Right lobe of liver (tissue), 6 donors: Measurements from ENCODE around the gene CS. TPM values are rescaled to one million over a fixed set of nuclear protein-coding genes. Genes with fewer than 3 reads are reported as not detected.
"Not testable (repeated sequence)": the region's sequence is repeated elsewhere in the genome, so short reads cannot be mapped to it uniquely, and the experiment has no call there.

ENCODE experiments used
- ATAC-seq, 4 donors: fragments of 200-7000 bp; cut with Tn5 transposase; one replicate each; pipeline ENCODE4 v1.9.1; 2020; ENCODE audit warnings: mild to moderate bottlenecking in 4 of 4, moderate library complexity in 4 of 4
- DNase-seq, 3 donors: peaks; one replicate each; pipeline ENCODE4 v3.0.0-alpha.2; 2020
- H3K27ac ChIP-seq, 3 donors: fragments of 200-600 bp; one replicate each; pipeline ENCODE4 v1.8.0; 2022
- H3K27me3 ChIP-seq, 2 donors: fragments of 200-600 bp; one replicate each; pipeline ENCODE4 v1.8.0; 2022
- H3K36me3 ChIP-seq, 4 donors: fragments of 200-600 bp; sonication (generic) in 1 of 4; one replicate each; pipeline versions ENCODE4 v1.5.1 to v1.8.0; 2017 to 2022; ENCODE audit warnings: control low read depth in 1 of 4
- H3K4me1 ChIP-seq, 4 donors: fragments of 200-600 bp; sonication (generic) in 1 of 4; one replicate each; pipeline versions ENCODE4 v1.5.1 to v1.8.0; 2017 to 2022; ENCODE audit warnings: control low read depth in 1 of 4
- H3K4me3 ChIP-seq, 3 donors: fragments of 200-600 bp; one replicate each; pipeline ENCODE4 v1.8.0; 2022
- H3K9me3 ChIP-seq, 4 donors: fragments of 200-600 bp; sonication (generic) in 1 of 4; one replicate each; pipeline versions ENCODE4 v1.5.1 to v1.8.0; 2017 to 2022; ENCODE audit warnings: control low read depth in 1 of 4
- POLR2A ChIP-seq: fragments of 450-650 bp; IDR thresholded peaks from one replicate; pipeline ENCODE4 v1.6.1; 2017; ENCODE audit warnings: antibody characterized with exemption, mild to moderate bottlenecking
- WGBS: methylation state at CpG from one replicate; pipeline ENCODE4 v1.1.6; 2018; ENCODE audit warnings: low coverage, low lambda C conversion rate; ENCODE audit not compliant: insufficient coverage; ENCODE audit errors: missing lambda C conversion rate; 5-methylcytosine and 5-hydroxymethylcytosine counted together
- intact Hi-C, 2 donors: fragments of 100-400 bp; cut with DNase I; formaldehyde crosslinking; loops; one replicate each; pipeline versions ENCODE4 v1.11.2 to v1.14.1; 2022
- total RNA-seq, 6 experiments: library from RNA; depleted of rRNA in 2 of 6; stranded (reverse); fragments of >200 nt in 2 of 6; fragmentation: NEBNext Ultra II Directional in 3 of 6; extraction: Animal tissue kit (Norgen Biotek cat#: 25700) in 3 of 6; gene quantifications; one replicate each; pipeline versions ENCODE4 v1.1.0 to v1.2.4, GENCODE V29; 2016 to 2023
- TF ChIP-seq, protein P1 (sequence below), 4 donors: fragments of 200-600 bp in 3 of 4; fragments of 450-650 bp in 1 of 4; IDR thresholded peaks; one replicate each; pipeline versions ENCODE4 v1.5.1 to v1.8.0; 2016 to 2022; ENCODE audit warnings: antibody characterized with exemption in 4 of 4, mild to moderate bottlenecking in 2 of 4
- donor health status: DM: no; HTN: yes; CAD: no.
- donor health status: DM: no; HTN: no; CAD: no.
- donor health status: DM: no; HTN: no; CAD: no.
- donor health status: DM: no; HTN: yes; CAD: no.
- donor health status: DM: no; HTN: yes; CAD: no.

The CS gene
- total RNA-seq, 6 experiments from 2014 or later: 45.6 to 109 (median 61.2) TPM

DNA sequence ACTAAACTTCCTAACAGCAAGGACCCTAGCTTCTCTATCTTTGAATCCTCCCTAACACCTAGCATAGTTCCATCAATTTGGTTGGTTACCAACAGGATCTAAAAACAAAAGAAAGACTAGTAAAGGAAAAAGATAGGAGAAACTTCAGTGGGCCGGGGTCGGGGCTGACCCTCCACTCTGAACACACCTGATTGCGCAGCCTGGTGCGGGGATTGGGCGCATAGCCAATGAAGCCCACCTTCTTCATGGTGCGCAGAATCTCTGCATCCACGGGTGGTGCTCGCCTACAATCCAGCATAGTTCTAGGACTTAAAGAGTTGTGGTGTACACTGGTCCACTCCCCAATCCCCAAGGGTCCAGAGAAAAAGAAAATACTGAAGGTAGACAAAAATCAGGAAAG is 26.0 kb upstream of the CS start:
- Histone ChIP-seq H3K4me3 (no peak overlapping the region), H3K4me1 (peaks cover 0 to 3% (median 0%) of the 10 kb centered on the region in 4 donors), H3K36me3 (peaks cover 0 to 65% (median 36%) of the 10 kb centered on the region in 4 donors), H3K27ac (no peak overlapping the region), H3K9me3 (no peaks in the 10 kb centered on the region), H3K27me3 (no peaks in the 10 kb centered on the region)
- no peak for DNase-seq
- no peak for ATAC-seq
- intact Hi-C loops: no loop called here
- TF ChIP-seq, protein P1, sequence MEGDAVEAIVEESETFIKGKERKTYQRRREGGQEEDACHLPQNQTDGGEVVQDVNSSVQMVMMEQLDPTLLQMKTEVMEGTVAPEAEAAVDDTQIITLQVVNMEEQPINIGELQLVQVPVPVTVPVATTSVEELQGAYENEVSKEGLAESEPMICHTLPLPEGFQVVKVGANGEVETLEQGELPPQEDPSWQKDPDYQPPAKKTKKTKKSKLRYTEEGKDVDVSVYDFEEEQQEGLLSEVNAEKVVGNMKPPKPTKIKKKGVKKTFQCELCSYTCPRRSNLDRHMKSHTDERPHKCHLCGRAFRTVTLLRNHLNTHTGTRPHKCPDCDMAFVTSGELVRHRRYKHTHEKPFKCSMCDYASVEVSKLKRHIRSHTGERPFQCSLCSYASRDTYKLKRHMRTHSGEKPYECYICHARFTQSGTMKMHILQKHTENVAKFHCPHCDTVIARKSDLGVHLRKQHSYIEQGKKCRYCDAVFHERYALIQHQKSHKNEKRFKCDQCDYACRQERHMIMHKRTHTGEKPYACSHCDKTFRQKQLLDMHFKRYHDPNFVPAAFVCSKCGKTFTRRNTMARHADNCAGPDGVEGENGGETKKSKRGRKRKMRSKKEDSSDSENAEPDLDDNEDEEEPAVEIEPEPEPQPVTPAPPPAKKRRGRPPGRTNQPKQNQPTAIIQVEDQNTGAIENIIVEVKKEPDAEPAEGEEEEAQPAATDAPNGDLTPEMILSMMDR (IDR thresholded peaks at IDR 0.05): no peak
- no peak for TF ChIP-seq POLR2A
- 76% methylated on average over 5 of the region's 8 CpGs for WGBS

DNA sequence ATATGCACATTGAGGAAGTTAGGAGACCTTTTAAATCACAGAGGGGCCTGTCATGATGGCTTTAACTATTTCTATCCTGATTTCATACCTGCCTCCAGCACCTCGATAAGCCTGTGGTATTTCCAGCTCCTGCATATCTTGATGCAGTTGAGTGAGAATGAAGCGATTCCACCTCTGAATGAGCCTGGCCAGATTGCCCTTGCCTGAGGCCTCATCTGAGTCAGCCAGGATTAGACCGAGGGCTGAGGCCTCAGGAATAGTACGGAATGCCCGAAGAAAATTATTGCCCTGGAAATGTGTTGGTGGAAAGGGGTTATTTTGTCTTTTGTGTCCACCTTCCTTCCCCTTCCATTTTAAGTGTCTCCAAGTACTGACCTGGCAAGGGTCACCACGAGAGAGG is 24.1 kb upstream of the CS start:
- whole genome bisulfite sequencing: 89% methylated on average over 5 of the region's 6 CpGs
- Histone ChIP-seq H3K27me3 (no peaks in the 10 kb centered on the region), H3K4me3 (no peak overlapping the region), H3K27ac (no peak overlapping the region), H3K4me1 (peaks cover 0 to 3% (median 0%) of the 10 kb centered on the region in 4 donors), H3K9me3 (no peaks in the 10 kb centered on the region), H3K36me3 (peaks cover 0 to 82% (median 44%) of the 10 kb centered on the region in 4 donors)
- no peak for TF ChIP-seq POLR2A
- TF ChIP-seq, protein P1 (IDR thresholded peaks at IDR 0.05): no peak
- ATAC-seq: no peak
- no peak for DNase-seq
- intact Hi-C loops: no loop called here

DNA sequence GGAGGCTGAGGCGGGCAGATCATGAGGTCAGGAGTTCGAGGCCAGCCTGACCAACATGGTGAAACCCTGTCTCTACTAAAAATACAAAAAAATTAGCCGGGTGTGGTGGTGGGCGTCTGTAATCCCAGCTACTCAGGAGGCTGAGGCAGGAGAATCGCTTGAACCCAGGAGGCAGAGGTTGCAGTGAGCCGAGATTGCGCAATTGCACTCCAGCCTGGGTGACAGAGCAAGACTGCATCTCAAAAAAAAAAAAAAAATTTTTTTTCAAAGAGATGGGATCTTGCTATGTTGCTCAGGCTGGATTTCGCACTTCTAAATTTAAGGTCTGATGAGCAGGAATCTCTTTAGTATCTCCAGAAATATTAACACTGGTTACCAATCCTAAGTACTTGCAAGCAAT is 21.5 kb upstream of the CS start:
- intact Hi-C loops, ATAC-seq, H3K4me3 ChIP-seq, H3K4me1 ChIP-seq, H3K9me3 ChIP-seq, DNase-seq, H3K27me3 ChIP-seq, H3K27ac ChIP-seq: not testable (repeated sequence)
- H3K36me3 ChIP-seq: peaks cover 0 to 70% (median 39%) of the 10 kb centered on the region in 4 donors
- WGBS: 96% methylated on average over 5 of the region's 8 CpGs

DNA sequence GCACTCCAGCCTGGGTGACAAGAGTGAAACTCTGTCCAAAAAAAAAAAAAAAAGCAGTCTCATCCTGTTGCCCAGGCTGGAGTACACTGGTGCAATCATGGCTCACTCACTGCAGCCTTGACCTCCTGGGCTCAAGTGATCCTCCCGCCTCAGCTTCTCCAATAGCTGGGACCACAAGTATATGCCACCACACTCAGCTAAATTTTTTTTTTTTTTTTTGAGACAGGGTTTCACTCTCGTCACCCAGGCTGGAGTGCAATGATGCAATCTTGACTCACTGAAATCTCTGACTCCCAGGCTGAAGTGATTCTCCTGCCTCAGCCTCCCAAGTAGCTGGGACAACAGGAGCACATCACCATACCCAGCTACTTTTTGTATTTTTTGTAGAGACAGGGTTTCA is 20.9 kb upstream of the CS start:
- ATAC-seq (no peak), DNase-seq (no peak)
- Histone ChIP-seq H3K9me3 (no peaks in the 10 kb centered on the region), H3K36me3 (peaks cover 0 to 64% (median 36%) of the 10 kb centered on the region in 4 donors), H3K4me1 (peaks cover 0 to 3% (median 2%) of the 10 kb centered on the region in 4 donors), H3K27ac (no peak overlapping the region), H3K27me3 (no peaks in the 10 kb centered on the region), H3K4me3 (no peak overlapping the region)
- 80% methylated on average over 2 of the region's 2 CpGs for WGBS
- intact Hi-C loops: no loop called here
- TF ChIP-seq, protein P1 (IDR thresholded peaks at IDR 0.05): no peak
- no peak for TF ChIP-seq POLR2A

DNA sequence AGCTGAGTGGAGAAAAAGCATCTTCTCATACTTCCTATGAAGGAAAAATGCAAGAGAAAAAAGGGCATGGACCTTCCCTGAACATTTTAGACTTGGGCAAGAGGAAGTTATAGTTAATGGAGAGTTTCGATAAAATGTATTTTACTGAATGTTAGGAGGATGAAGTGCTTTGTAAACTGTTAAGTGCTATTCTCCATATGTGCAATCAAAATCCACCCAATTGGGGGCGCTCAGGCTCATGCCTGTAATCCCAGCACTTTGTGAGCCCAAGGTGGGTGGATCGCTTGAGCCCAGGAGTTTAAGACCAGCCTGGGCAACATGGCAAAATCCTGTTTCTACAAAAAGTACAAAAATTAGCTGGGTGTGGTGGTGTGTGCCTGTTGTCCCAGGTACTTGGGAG is 17.5 kb upstream of the CS start:
- H3K4me3 ChIP-seq: no peak overlapping the region
- no peaks in the 10 kb centered on the region for H3K27me3 ChIP-seq
- ATAC-seq (no peak), DNase-seq (no peak)
- peaks cover 0 to 13% (median 5%) of the 10 kb centered on the region in 4 donors for H3K4me1 ChIP-seq
- H3K27ac ChIP-seq: no peak overlapping the region
- no peak for TF ChIP-seq POLR2A
- TF ChIP-seq, protein P1 (IDR thresholded peaks at IDR 0.05): no peak
- H3K9me3 ChIP-seq: no peaks in the 10 kb centered on the region
- peaks cover 0 to 44% (median 21%) of the 10 kb centered on the region in 4 donors for H3K36me3 ChIP-seq
- intact Hi-C loops: no loop called here
- 91% methylated on average over 3 of the region's 3 CpGs for WGBS
